ENCODE data around the gene OTUD6A. TPM values are rescaled to one million over a fixed set of nuclear protein-coding genes. Genes with fewer than 3 reads are reported as not detected.
A peak's percentile ranks its signal among the peaks of the same experiment; 100 is the strongest.

OTUD6A gene
- total RNA-seq, 1 donor from 2014 or later = not detected

DNA sequence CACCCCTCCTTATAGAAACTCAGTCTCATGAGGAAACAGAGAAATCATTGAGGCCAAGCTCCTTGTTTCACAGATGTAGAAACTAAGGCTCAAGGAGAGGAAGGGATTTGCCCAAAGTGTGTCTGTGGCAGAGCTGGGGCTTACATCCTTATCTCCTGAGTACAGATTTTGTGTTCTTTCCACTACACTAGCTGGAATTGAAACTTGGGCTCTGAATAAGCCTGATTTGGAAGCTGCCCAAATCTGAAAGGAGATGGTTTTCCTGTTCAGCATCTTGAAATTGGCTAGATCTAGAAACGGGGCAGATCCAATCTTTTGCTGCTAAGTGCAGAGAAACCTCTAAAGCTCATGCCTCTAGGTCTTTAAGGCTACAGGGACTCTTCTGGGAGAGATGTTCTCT, 36.8 kb upstream of the OTUD6A start:
- H3K27me3 ChIP-seq (ENCODE audit: low read depth) = no peaks in the 10 kb centered on the region
- H3K4me1 ChIP-seq = no peaks in the 10 kb centered on the region
- intact Hi-C loops (cut with DNase I) = no loop called here
- no peak for DNase-seq
- H3K4me3 ChIP-seq = no peak overlapping the region
- H3K9me3 ChIP-seq = no peaks in the 10 kb centered on the region
- TF ChIP-seq, protein P1, sequence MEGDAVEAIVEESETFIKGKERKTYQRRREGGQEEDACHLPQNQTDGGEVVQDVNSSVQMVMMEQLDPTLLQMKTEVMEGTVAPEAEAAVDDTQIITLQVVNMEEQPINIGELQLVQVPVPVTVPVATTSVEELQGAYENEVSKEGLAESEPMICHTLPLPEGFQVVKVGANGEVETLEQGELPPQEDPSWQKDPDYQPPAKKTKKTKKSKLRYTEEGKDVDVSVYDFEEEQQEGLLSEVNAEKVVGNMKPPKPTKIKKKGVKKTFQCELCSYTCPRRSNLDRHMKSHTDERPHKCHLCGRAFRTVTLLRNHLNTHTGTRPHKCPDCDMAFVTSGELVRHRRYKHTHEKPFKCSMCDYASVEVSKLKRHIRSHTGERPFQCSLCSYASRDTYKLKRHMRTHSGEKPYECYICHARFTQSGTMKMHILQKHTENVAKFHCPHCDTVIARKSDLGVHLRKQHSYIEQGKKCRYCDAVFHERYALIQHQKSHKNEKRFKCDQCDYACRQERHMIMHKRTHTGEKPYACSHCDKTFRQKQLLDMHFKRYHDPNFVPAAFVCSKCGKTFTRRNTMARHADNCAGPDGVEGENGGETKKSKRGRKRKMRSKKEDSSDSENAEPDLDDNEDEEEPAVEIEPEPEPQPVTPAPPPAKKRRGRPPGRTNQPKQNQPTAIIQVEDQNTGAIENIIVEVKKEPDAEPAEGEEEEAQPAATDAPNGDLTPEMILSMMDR (IDR thresholded peaks at IDR 0.05) = no peak
- H3K27ac ChIP-seq = no peak overlapping the region
- no peaks in the 10 kb centered on the region for H3K36me3 ChIP-seq
- ATAC-seq = no peak

DNA sequence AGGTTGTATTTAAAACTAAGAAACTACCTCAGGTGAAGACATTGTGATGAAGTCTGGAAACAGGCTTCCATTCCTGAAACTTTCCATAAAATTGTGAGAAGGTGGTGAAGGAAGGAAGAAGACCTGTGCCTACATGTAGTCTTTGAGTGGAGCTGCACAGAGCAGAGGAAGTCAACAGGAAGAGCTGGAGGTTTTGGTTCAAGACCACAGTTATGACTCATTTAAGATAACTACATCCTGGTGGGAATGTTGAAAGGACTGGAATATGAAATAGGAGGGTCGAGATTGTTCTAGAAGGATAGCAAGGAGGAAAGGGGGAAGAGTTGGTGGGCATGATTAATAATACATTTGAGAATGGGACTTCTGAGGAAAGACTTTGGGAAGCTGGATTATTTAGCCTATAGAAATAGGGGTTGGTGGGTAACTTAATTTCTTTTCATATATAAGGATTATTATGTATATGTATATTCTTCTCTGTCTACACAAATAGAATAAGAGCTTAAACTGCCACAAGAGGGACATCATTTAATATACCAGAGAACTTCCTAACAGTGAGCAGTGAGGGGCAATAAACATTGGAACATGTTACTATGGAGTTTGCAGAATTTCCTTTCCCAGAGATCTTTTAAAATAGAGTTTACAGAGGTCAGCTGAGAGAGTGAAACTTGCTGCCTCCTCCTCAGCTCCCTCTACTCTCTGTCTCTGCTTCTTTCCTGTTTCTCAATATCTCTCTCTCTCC, 36.0 kb upstream of the OTUD6A start:
- Histone ChIP-seq H3K4me1 (no peaks in the 10 kb centered on the region), H3K4me3 (no peak overlapping the region), H3K36me3 (no peaks in the 10 kb centered on the region), H3K9me3 (no peaks in the 10 kb centered on the region), H3K27me3 (ENCODE audit: low read depth) (no peaks in the 10 kb centered on the region), H3K27ac (no peak overlapping the region)
- intact Hi-C loops (cut with DNase I) = no loop called here
- ATAC-seq (no peak), DNase-seq (no peak)
- TF ChIP-seq, protein P1 (IDR thresholded peaks at IDR 0.05) = no peak

DNA sequence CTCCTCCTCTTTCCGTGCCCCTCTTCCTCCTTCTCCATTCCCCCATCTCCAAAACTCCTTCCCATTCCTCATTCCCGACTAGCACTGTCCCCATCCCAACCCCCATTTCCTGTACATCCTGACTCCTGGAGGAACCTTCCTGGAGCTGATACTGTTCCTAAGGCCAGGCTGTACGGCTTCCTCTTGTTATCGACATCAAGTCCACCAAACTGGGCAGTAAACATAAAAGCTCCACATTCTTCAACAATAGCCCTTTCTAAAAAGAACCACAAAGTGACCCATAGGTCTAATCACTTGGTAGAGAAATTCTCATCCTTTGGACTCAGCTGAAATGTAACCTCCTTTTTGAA, 35.4 kb upstream of the OTUD6A start:
- no peak overlapping the region for H3K4me3 ChIP-seq

DNA sequence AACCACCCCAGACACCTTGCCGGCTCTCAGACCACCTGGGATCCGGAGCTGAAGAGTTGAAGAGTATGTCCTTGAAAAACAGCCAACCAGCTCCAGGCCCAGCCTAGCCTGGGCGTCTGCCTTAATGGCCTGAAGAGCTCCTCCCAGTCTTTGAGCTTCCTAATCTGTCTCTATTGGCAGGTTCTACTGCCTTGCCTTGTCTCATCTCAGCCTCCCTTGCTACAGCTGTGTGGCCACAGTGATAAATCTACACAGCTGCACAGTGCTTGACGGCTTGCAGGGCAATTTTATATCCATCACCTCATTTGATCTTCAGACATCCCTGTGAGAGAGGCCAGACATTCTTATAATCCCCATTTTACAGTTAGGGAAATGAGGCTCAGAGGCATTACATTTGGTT, 32.4 kb upstream of the OTUD6A start:
- Histone ChIP-seq H3K27ac (no peak overlapping the region), H3K36me3 (no peaks in the 10 kb centered on the region), H3K4me1 (no peaks in the 10 kb centered on the region), H3K9me3 (no peaks in the 10 kb centered on the region), H3K27me3 (ENCODE audit: low read depth) (no peaks in the 10 kb centered on the region), H3K4me3 (no peak overlapping the region)
- intact Hi-C loops (cut with DNase I) = no loop called here
- TF ChIP-seq, protein P1 (IDR thresholded peaks at IDR 0.05) = no peak
- DNase-seq (no peak), ATAC-seq (no peak)

More for the DNA sequence above, 35.4 kb upstream of the OTUD6A start:
- DNase-seq (no peak), ATAC-seq (no peak)
- intact Hi-C loops (cut with DNase I) = no loop called here
- no peak overlapping the region for H3K27ac ChIP-seq
- no peaks in the 10 kb centered on the region for H3K9me3 ChIP-seq
- no peaks in the 10 kb centered on the region for H3K27me3 ChIP-seq (ENCODE audit: low read depth)
- H3K36me3 ChIP-seq = no peaks in the 10 kb centered on the region
- H3K4me1 ChIP-seq = no peaks in the 10 kb centered on the region
- TF ChIP-seq, protein P1 (IDR thresholded peaks at IDR 0.05) = no peak

DNA sequence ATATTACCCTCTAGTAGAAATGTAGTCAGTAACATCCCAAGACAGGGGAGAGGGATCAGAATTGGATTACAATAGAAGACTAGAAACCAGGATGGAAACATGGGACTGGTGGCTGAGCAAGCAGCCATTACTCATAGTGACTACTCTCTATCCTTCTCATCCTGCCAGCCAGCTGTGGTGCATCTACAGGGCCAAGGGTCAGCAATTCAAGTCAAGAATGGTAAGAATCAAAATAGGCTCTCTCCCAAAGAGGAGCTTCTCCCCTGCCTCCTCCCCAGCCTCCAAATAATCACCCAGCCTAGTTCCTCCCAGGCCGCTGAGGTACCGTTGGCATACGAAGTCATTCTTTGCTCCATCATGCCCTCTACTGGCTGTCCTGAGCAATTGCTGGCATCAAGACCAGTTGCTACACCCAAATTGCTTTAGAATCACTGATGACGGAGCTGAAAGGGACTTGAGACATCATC, 31.9 kb upstream of the OTUD6A start:
- H3K27me3 ChIP-seq (ENCODE audit: low read depth) = no peaks in the 10 kb centered on the region
- TF ChIP-seq, protein P1 (IDR thresholded peaks at IDR 0.05) = peak; percentile 69
- DNase-seq (no peak), ATAC-seq (peak; percentile 74 to 79)
- no peak overlapping the region for H3K27ac ChIP-seq
- H3K9me3 ChIP-seq = no peaks in the 10 kb centered on the region
- intact Hi-C loops (cut with DNase I) = no loop called here
- no peak overlapping the region for H3K4me3 ChIP-seq
- H3K36me3 ChIP-seq = no peaks in the 10 kb centered on the region
- H3K4me1 ChIP-seq = no peaks in the 10 kb centered on the region
